Measurements from ENCODE around the gene USP33. TPM values are rescaled to one million over a fixed set of nuclear protein-coding genes. Genes with fewer than 3 reads are reported as not detected.

USP33 gene
- total and polyA plus RNA-seq, 9 of the 15 experiments (the other 6 are each of a cell fraction or from before 2014, with no cell fraction given) = 22.4 to 83.5 (median 44.7) TPM

GRCh38 chr1:77757603-77758002 lies 2.0 kb downstream of the USP33 start:
- H2AFZ ChIP-seq (ENCODE audit: low read depth, low read length) = no peak overlapping the region
- H3K9ac ChIP-seq (ENCODE audit: insufficient read depth in 1 of 2, low read depth in 2 of 2, low read length in 2 of 2) = peak overlapping the region in 1 of 2 experiments; percentile 82; a peak in 2 of 4 replicates
- FAIRE-seq (no peak), DNase-seq (ENCODE audit: extremely low read depth in 1 of 4, low spot score in 3 of 4) (no peak), ATAC-seq (no peak)
- in situ Hi-C loops (cut with MboI) = no loop called here
- ChIA-PET CTCF (ENCODE audit: low intra/inter-chr PET ratio) (interaction anchor here (0.6 kb wide), 1 partner anchor 11 kb away, joined by 3 read pairs; no protein-coding TSS in a partner anchor), POLR2A (interaction anchor here (0.6 to 2.1 kb wide), 3 partner anchors 9 to 90 kb away, joined by 3 to 10 read pairs (median 3); no protein-coding TSS in a partner anchor)
- intact Hi-C loops (cut with micrococcal nuclease) = loop anchor here (2.0 to 5.0 kb wide), 3 partner anchors 19 to 250 kb away; no protein-coding TSS in a partner anchor
- peak overlapping the region; percentile 99; the same call in 1 of the 2 replicates for H3K4me3 ChIP-seq
- H3K27ac ChIP-seq (ENCODE audit: extremely low read depth, low read depth, low read length) = no peak overlapping the region
- WGBS (ENCODE audit: insufficient coverage, low coverage, missing lambda C conversion rate) = 28% methylated on average over 2 of the region's 2 CpGs
- no peaks in the 10 kb centered on the region for H3K9me3 ChIP-seq (replicated peaks; ENCODE audit: control insufficient read depth, insufficient read depth, low read depth, low read length)
- no peak for TF ChIP-seq CEBPG (CRISPR knock-in tag; IDR thresholded peaks at IDR 0.05)
- TF ChIP-seq CEBPG (tag; conservative IDR thresholded peaks at IDR 0.05 in 1 of 2, IDR thresholded peaks at IDR 0.05 in 1 of 2) = 0 out of 4 replicates have a peak, but pooled peaks of 1 of the 2 experiments have one; percentile 6
- no peak for TF ChIP-seq MED1 (CRISPR knock-in tag; IDR thresholded peaks at IDR 0.05; ENCODE audit: borderline replicate concordance)
- H3K9me1 ChIP-seq (ENCODE audit: control insufficient read depth, insufficient read depth, low read length) = no peaks in the 10 kb centered on the region
- no TSS peak for BruUV-seq (replicated peaks)
- H3K4me1 ChIP-seq (replicated peaks in 1 of 2; ENCODE audit: control insufficient read depth in 2 of 2, insufficient read depth in 2 of 2, low read length in 2 of 2) = peaks cover 20 to 32% of the 10 kb centered on the region in 2 experiments
- H3K27me3 ChIP-seq (ENCODE audit: control insufficient read depth in 2 of 2, insufficient read depth in 2 of 2, low read length in 2 of 2) = no peaks in the 10 kb centered on the region
- peaks cover 6% of the 10 kb centered on the region; the same call in 1 of the 2 replicates for H4K20me1 ChIP-seq (replicated peaks; ENCODE audit: control insufficient read depth, insufficient read depth, low read length)
- H3K4me2 ChIP-seq (ENCODE audit: insufficient read depth, low read length) = peak overlapping the region; percentile 48
- peaks cover 69% of the 10 kb centered on the region for H3K79me2 ChIP-seq (ENCODE audit: control insufficient read depth, insufficient read depth, low read length)
- H3K36me3 ChIP-seq (ENCODE audit: control insufficient read depth, insufficient read depth, low read length) = peaks cover 3% of the 10 kb centered on the region; the same call in 2 of the 3 replicates

- H2AFZ ChIP-seq (ENCODE audit: low read depth, low read length) = no peak overlapping the region
- BruUV-seq (replicated peaks) = no TSS peak
- peak overlapping the region; percentile 10; the same call in 1 of the 3 replicates for H3K27ac ChIP-seq (ENCODE audit: extremely low read depth, low read depth, low read length)
- no peak for FAIRE-seq
- no peaks in the 10 kb centered on the region for H3K9me1 ChIP-seq (ENCODE audit: control insufficient read depth, insufficient read depth, low read length)
- H3K9me3 ChIP-seq (replicated peaks; ENCODE audit: control insufficient read depth, insufficient read depth, low read depth, low read length) = no peaks in the 10 kb centered on the region
- DNase-seq (ENCODE audit: extremely low read depth in 1 of 4, low spot score in 3 of 4) = no peak
- peaks cover 20 to 32% of the 10 kb centered on the region in 2 experiments for H3K4me1 ChIP-seq (replicated peaks in 1 of 2; ENCODE audit: control insufficient read depth in 2 of 2, insufficient read depth in 2 of 2, low read length in 2 of 2)
- ChIA-PET POLR2A (interaction anchor here (1.0 to 2.1 kb wide), 3 partner anchors 9 to 17 kb away, joined by 3 to 10 read pairs (median 3); no protein-coding TSS in a partner anchor), CTCF (ENCODE audit: low intra/inter-chr PET ratio) (interaction anchor here (0.6 kb wide), 1 partner anchor 11 kb away, joined by 3 read pairs; no protein-coding TSS in a partner anchor)
- ATAC-seq = no peak
- in situ Hi-C loops (cut with MboI) (no loop called here), intact Hi-C loops (cut with micrococcal nuclease) (loop anchor here (2.0 to 5.0 kb wide), 2 partner anchors 20 to 250 kb away; no protein-coding TSS in a partner anchor)
- peak overlapping the region; percentile 48; the same call in 1 of the 2 replicates for H3K4me2 ChIP-seq (ENCODE audit: insufficient read depth, low read length)
- H3K4me3 ChIP-seq = peak overlapping the region; percentile 99; the same call in 1 of the 2 replicates
- H3K27me3 ChIP-seq (ENCODE audit: control insufficient read depth in 2 of 2, insufficient read depth in 2 of 2, low read length in 2 of 2) = no peaks in the 10 kb centered on the region
- peaks cover 3% of the 10 kb centered on the region; the same call in 2 of the 3 replicates for H3K36me3 ChIP-seq (ENCODE audit: control insufficient read depth, insufficient read depth, low read length)
- WGBS (ENCODE audit: insufficient coverage, low coverage, missing lambda C conversion rate) = 24% methylated on average over 1 of the region's 1 CpG
- peaks cover 6% of the 10 kb centered on the region; the same call in 1 of the 2 replicates for H4K20me1 ChIP-seq (replicated peaks; ENCODE audit: control insufficient read depth, insufficient read depth, low read length)
- H3K9ac ChIP-seq (ENCODE audit: insufficient read depth in 1 of 2, low read depth in 2 of 2, low read length in 2 of 2) = peak overlapping the region in 1 of 2 experiments; percentile 82; a peak in 2 of 4 replicates
- H3K79me2 ChIP-seq (ENCODE audit: control insufficient read depth, insufficient read depth, low read length) = peaks cover 73% of the 10 kb centered on the region
- TF ChIP-seq, protein P1, sequence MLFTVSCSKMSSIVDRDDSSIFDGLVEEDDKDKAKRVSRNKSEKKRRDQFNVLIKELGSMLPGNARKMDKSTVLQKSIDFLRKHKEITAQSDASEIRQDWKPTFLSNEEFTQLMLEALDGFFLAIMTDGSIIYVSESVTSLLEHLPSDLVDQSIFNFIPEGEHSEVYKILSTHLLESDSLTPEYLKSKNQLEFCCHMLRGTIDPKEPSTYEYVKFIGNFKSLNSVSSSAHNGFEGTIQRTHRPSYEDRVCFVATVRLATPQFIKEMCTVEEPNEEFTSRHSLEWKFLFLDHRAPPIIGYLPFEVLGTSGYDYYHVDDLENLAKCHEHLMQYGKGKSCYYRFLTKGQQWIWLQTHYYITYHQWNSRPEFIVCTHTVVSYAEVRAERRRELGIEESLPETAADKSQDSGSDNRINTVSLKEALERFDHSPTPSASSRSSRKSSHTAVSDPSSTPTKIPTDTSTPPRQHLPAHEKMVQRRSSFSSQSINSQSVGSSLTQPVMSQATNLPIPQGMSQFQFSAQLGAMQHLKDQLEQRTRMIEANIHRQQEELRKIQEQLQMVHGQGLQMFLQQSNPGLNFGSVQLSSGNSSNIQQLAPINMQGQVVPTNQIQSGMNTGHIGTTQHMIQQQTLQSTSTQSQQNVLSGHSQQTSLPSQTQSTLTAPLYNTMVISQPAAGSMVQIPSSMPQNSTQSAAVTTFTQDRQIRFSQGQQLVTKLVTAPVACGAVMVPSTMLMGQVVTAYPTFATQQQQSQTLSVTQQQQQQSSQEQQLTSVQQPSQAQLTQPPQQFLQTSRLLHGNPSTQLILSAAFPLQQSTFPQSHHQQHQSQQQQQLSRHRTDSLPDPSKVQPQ (CRISPR knock-in tag; IDR thresholded peaks at IDR 0.05; ENCODE audit: borderline replicate concordance) = no peak
- TF ChIP-seq MEIS2 (IDR thresholded peaks at IDR 0.05; ENCODE audit: partially characterized antibody) (peak; percentile 73), ZNF717 (CRISPR knock-in tag; IDR thresholded peaks at IDR 0.05) (no peak)
- TF ChIP-seq, protein P2, sequence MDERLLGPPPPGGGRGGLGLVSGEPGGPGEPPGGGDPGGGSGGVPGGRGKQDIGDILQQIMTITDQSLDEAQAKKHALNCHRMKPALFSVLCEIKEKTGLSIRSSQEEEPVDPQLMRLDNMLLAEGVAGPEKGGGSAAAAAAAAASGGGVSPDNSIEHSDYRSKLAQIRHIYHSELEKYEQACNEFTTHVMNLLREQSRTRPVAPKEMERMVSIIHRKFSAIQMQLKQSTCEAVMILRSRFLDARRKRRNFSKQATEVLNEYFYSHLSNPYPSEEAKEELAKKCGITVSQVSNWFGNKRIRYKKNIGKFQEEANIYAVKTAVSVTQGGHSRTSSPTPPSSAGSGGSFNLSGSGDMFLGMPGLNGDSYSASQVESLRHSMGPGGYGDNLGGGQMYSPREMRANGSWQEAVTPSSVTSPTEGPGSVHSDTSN (CRISPR knock-in tag; IDR thresholded peaks at IDR 0.05; ENCODE audit: low read depth) = no peak
- TF ChIP-seq, protein P2 (tag; conservative IDR thresholded peaks at IDR 0.05; ENCODE audit: low read depth) = peak; percentile 43
These were observed 2.5 kb downstream of the USP33 start for GRCh38 chr1:77757066-77757584.
